ENCODE measurements around the gene CD300H. TPM values are rescaled to one million over a fixed set of nuclear protein-coding genes. Genes with fewer than 3 reads are reported as not detected.

The CD300H gene
- total RNA-seq, 3 donors from 2014 or later = 1.5 TPM; not detected in 2

GRCh38 chr17:74527081-74527480, 40.2 kb downstream of the CD300H start:
- Histone ChIP-seq H3K36me3 (no peaks in the 10 kb centered on the region), H3K4me3 (no peak overlapping the region), H3K27me3 (peaks cover 0 to 4% of the 10 kb centered on the region in 2 donors), H3K9me3 (peaks cover 9 to 11% of the 10 kb centered on the region in 2 donors), H3K4me1 (no peaks in the 10 kb centered on the region), H3K27ac (no peak overlapping the region)
- TF ChIP-seq CTCF (IDR thresholded peaks at IDR 0.05) (no peak), POLR2AphosphoS5 (IDR thresholded peaks at IDR 0.05) (no peak), POLR2A (IDR thresholded peaks at IDR 0.05) (no peak)
- peak; percentile 5 to 7 for DNase-seq (ENCODE audit: low spot score in 2 of 2)
- intact Hi-C loops (cut with DNase I; ENCODE audit: low total_unique reads) = no loop called here

GRCh38 chr17:74526681-74527080, 40.6 kb downstream of the CD300H start:
- intact Hi-C loops (cut with DNase I; ENCODE audit: low total_unique reads) = no loop called here
- H3K27ac ChIP-seq = no peak overlapping the region
- H3K27me3 ChIP-seq = peaks cover 0 to 7% of the 10 kb centered on the region in 2 donors
- no peak overlapping the region for H3K4me3 ChIP-seq
- H3K4me1 ChIP-seq = no peaks in the 10 kb centered on the region
- no peak for TF ChIP-seq POLR2AphosphoS5 (IDR thresholded peaks at IDR 0.05)
- no peak for TF ChIP-seq POLR2A (IDR thresholded peaks at IDR 0.05)
- TF ChIP-seq CTCF (IDR thresholded peaks at IDR 0.05) = no peak
- no peak for DNase-seq (ENCODE audit: low spot score in 2 of 2)
- H3K9me3 ChIP-seq = peaks cover 9 to 11% of the 10 kb centered on the region in 2 donors
- no peaks in the 10 kb centered on the region for H3K36me3 ChIP-seq

- Histone ChIP-seq H3K9me3 (peaks cover 9 to 11% of the 10 kb centered on the region in 2 donors), H3K27ac (no peak overlapping the region), H3K4me1 (no peaks in the 10 kb centered on the region), H3K36me3 (no peaks in the 10 kb centered on the region), H3K27me3 (peaks cover 0 to 8% of the 10 kb centered on the region in 2 donors), H3K4me3 (no peak overlapping the region)
- TF ChIP-seq POLR2AphosphoS5 (IDR thresholded peaks at IDR 0.05) (no peak), CTCF (IDR thresholded peaks at IDR 0.05) (no peak), POLR2A (IDR thresholded peaks at IDR 0.05) (no peak)
- DNase-seq (ENCODE audit: low spot score in 2 of 2) = peak; percentile 10 to 14
- intact Hi-C loops (cut with DNase I; ENCODE audit: low total_unique reads) = no loop called here
Measured at GRCh38 chr17:74525781-74526288, 41.5 kb downstream of the CD300H start.

- TF ChIP-seq POLR2A (IDR thresholded peaks at IDR 0.05) (no peak), POLR2AphosphoS5 (IDR thresholded peaks at IDR 0.05) (no peak), CTCF (IDR thresholded peaks at IDR 0.05) (no peak)
- DNase-seq (ENCODE audit: low spot score in 2 of 2) = peak in 1 of 2 donors; percentile 33
- H3K36me3 ChIP-seq = no peaks in the 10 kb centered on the region
- peaks cover 9 to 11% of the 10 kb centered on the region in 2 donors for H3K9me3 ChIP-seq
- peaks cover 0 to 8% of the 10 kb centered on the region in 2 donors for H3K27me3 ChIP-seq
- H3K4me3 ChIP-seq = no peak overlapping the region
- intact Hi-C loops (cut with DNase I; ENCODE audit: low total_unique reads) = no loop called here
- H3K4me1 ChIP-seq = no peaks in the 10 kb centered on the region
- no peak overlapping the region for H3K27ac ChIP-seq
Measured at GRCh38 chr17:74525465-74525725, 41.9 kb downstream of the CD300H start.

GRCh38 chr17:74524653-74525464, 42.5 kb downstream of the CD300H start:
- H3K27me3 ChIP-seq = peaks cover 0 to 8% of the 10 kb centered on the region in 2 donors
- TF ChIP-seq POLR2AphosphoS5 (IDR thresholded peaks at IDR 0.05) (no peak), POLR2A (IDR thresholded peaks at IDR 0.05) (no peak), CTCF (IDR thresholded peaks at IDR 0.05) (no peak)
- no peak overlapping the region for H3K27ac ChIP-seq
- H3K4me3 ChIP-seq = no peak overlapping the region
- H3K4me1 ChIP-seq = no peaks in the 10 kb centered on the region
- peaks cover 9 to 11% of the 10 kb centered on the region in 2 donors for H3K9me3 ChIP-seq
- DNase-seq (ENCODE audit: low spot score in 2 of 2) = peak; percentile 4 to 14
- no peaks in the 10 kb centered on the region for H3K36me3 ChIP-seq
- intact Hi-C loops (cut with DNase I; ENCODE audit: low total_unique reads) = no loop called here

Data from breast epithelium (tissue), 4 donors.